Keratinocyte (primary cell): ENCODE results near the gene ELANE.

ENCODE experiments used
- CTCF ChIP-seq, 3 experiments: IDR thresholded peaks in 1 of 3; conservative IDR thresholded peaks in 1 of 3; optimal IDR thresholded peaks in 1 of 3; 2 replicates in 2 of 3; 3 replicates in 1 of 3; pipeline versions ENCODE3 to v1.5.1; 2011; ENCODE audit warnings: low read length in 3 of 3, mild to moderate bottlenecking in 3 of 3, moderate library complexity in 2 of 3, control low read depth in 1 of 3, inconsistent platforms in 1 of 3; ENCODE audit not compliant: insufficient read depth in 2 of 3; ENCODE audit errors: extremely low read depth in 1 of 3
- EZH2 ChIP-seq: IDR thresholded peaks from one replicate; pipeline ENCODE4 v1.6.1; 2012; ENCODE audit warnings: inconsistent platforms, mild to moderate bottlenecking, low read length, moderate library complexity

- TF ChIP-seq CTCF (optimal IDR thresholded peaks at IDR 0.05 in 1 of 3, IDR thresholded peaks at IDR 0.05 in 1 of 3, conservative IDR thresholded peaks at IDR 0.05 in 1 of 3; ENCODE audit: extremely low read depth in 1 of 3, insufficient read depth in 2 of 3, low read length in 3 of 3): no peak
- TF ChIP-seq EZH2: peak; percentile 41
Measured at GRCh38 chr19:843836-844545, 8.1 kb upstream of the ELANE start.
